AG09319 (cell line): ENCODE results near the gene ULK2.
"Not testable (repeated sequence)": the region's sequence is repeated elsewhere in the genome, so short reads cannot be mapped to it uniquely, and the experiment has no call there.

Experiments used
- DNase-seq: peaks from one replicate; pipeline ENCODE4 v3.0.0-alpha.2; 2010; ENCODE audit warnings: low read depth; ENCODE audit errors: extremely low read depth
- CTCF ChIP-seq: IDR thresholded peaks from 2 replicates; pipeline ENCODE4 v1.5.1; 2011; ENCODE audit warnings: low read depth, mild to moderate bottlenecking, inconsistent platforms, low read length, moderate library complexity

ULK2 gene

GRCh38 chr17:19865021-19865420 lies 2.7 kb downstream of the ULK2 start:
- TF ChIP-seq CTCF, result no peak
- DNase-seq, result no peak

- DNase-seq, result not testable (repeated sequence)
Measured at GRCh38 chr17:19860647-19861177, 7.0 kb downstream of the ULK2 start.

GRCh38 chr17:19857640-19858039 lies 10.1 kb downstream of the ULK2 start:
- no peak for TF ChIP-seq CTCF
- no peak for DNase-seq

- TF ChIP-seq CTCF, result no peak
- DNase-seq, result no peak
Measured at GRCh38 chr17:19833914-19834313, 33.8 kb downstream of the ULK2 start.

GRCh38 chr17:19830061-19830460 lies 37.7 kb downstream of the ULK2 start:
- TF ChIP-seq CTCF, result no peak

GRCh38 chr17:19812407-19812806 lies 55.3 kb downstream of the ULK2 start:
- no peak for TF ChIP-seq CTCF
- DNase-seq, result no peak

More at GRCh38 chr17:19830061-19830460, 37.7 kb downstream of the ULK2 start:
- no peak for DNase-seq

GRCh38 chr17:19805006-19805405 lies 62.7 kb downstream of the ULK2 start:
- no peak for DNase-seq
- TF ChIP-seq CTCF, result no peak

- no peak for TF ChIP-seq CTCF
Measured at GRCh38 chr17:19800571-19800970, 67.2 kb downstream of the ULK2 start.

More at GRCh38 chr17:19800571-19800970, 67.2 kb downstream of the ULK2 start:
- DNase-seq, result no peak
